Skin epidermis (tissue), 12 donors: Measurements from ENCODE around the gene EEIG1.

Experiments
- H3K27ac ChIP-seq, 21 experiments: fragments of 200-600 bp; sonication (generic) in 11 of 21; one replicate each; pipeline ENCODE4 v1.5.0; 2020; ENCODE audit warnings: mild to moderate bottlenecking in 3 of 21, inconsistent platforms in 2 of 21, moderate library complexity in 2 of 21
- H3K4me3 ChIP-seq, 7 experiments: fragments of 200-600 bp; sonication (generic) in 2 of 7; one replicate each; pipeline ENCODE4 v1.5.0; 2020; ENCODE audit warnings: inconsistent platforms in 2 of 7, mild to moderate bottlenecking in 2 of 7, moderate library complexity in 1 of 7

The EEIG1 gene

GRCh38 chr9:127963359-127964064, 17.3 kb downstream of the EEIG1 start:
- Histone ChIP-seq H3K27ac (peak overlapping the region in 18 of 21 experiments; percentile 13 to 94 (median 90)), H3K4me3 (no peak overlapping the region)

- no peak overlapping the region for H3K4me3 ChIP-seq
- peak overlapping the region in 14 of 21 experiments; percentile 13 to 93 (median 90) for H3K27ac ChIP-seq
Observed at GRCh38 chr9:127963041-127963358, 17.8 kb downstream of the EEIG1 start.

DNA sequence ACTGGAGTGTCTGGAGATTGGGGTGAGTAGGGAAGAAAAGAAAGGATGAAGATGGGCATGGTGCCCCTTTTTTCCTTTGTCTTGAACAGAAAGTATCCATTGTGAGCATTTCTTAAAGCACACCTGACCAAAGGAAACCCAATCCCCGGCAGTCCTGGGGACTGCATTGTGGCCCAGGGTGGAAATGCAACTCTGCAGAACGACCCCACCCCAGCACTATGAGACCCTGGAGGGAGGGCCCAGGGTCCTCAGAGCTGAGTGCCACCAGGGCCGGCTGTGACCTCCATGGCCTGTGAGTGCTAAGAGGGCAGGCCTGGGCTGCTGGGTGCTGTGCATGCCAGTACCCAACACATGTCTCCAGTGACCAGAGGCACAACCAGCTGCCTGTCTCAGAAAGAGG, 18.5 kb downstream of the EEIG1 start:
- Histone ChIP-seq H3K27ac (peak overlapping the region in 12 of 21 experiments; percentile 9 to 93 (median 82)), H3K4me3 (no peak overlapping the region)

GRCh38 chr9:127961613-127962155, 19.1 kb downstream of the EEIG1 start:
- Histone ChIP-seq H3K4me3 (no peak overlapping the region), H3K27ac (peak overlapping the region in 11 of 21 experiments; percentile 8 to 93 (median 80))

DNA sequence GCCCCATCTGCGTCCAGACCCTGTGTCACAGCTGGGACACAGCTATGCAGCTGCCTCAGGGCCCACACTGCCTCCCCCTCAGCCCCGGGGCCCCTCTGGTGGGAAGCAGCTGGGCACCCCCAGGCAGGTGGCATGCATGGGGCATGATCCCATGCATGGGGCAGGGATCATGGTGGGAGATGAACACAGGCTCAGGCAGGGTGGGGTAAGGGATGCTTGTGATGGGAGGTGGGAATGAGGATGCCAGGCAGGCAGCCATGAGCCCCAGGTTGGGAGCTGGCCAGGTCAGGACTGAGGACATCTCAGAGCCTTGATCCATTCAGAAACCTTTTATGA, 19.7 kb downstream of the EEIG1 start:
- Histone ChIP-seq H3K27ac (peak overlapping the region in 19 of 21 experiments; percentile 7 to 93 (median 76)), H3K4me3 (no peak overlapping the region)

DNA sequence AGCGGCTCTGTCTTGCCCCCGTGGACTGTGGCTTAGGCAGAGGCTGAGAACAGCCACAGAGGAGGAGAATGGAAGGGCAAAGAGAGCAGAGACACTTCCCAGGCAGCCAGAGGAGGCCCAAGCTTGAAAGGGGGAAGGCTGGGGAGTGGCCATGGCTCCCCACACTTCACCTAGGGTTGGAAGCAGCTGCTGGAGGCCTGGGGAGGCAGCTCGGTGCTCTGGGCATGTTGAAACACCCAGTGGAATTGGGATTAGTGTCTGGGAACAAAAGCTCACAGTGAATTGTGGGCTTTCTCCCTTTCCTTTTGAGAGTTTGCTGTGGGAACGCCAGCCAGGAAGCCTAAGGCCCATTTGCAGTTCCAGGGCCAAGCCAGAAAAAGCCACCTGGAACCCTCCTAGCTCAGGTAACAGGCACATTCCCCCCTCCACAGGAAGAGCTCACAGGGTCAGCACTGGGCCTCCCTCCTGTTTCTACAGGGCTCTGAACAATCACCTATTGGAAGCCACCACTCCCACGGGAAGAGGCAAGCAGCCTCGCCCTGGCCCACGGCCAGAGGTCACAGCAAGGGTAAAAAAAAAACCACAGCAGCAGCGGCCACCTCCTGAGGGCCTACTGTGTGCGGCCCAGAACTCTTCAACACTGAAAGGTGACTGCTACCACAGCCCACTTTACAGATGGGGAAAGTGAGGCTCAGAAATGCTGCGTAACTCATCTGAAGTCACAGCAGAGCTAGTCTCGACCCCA, 20.2 kb downstream of the EEIG1 start:
- Histone ChIP-seq H3K4me3 (no peak overlapping the region), H3K27ac (peak overlapping the region; percentile 14 to 93 (median 75))

GRCh38 chr9:127959841-127960409, 20.9 kb downstream of the EEIG1 start:
- no peak overlapping the region for H3K4me3 ChIP-seq

GRCh38 chr9:127959398-127959797, 21.4 kb downstream of the EEIG1 start:
- Histone ChIP-seq H3K4me3 (no peak overlapping the region), H3K27ac (peak overlapping the region in 10 of 21 experiments; percentile 8 to 93 (median 80))

More at GRCh38 chr9:127959841-127960409, 20.9 kb downstream of the EEIG1 start:
- H3K27ac ChIP-seq: peak overlapping the region in 20 of 21 experiments; percentile 14 to 93 (median 76)

- no peak overlapping the region for H3K4me3 ChIP-seq
- H3K27ac ChIP-seq: peak overlapping the region in 3 of 21 experiments; percentile 19 to 81 (median 32)
Observed at GRCh38 chr9:127958728-127959127, 22.1 kb downstream of the EEIG1 start.

DNA sequence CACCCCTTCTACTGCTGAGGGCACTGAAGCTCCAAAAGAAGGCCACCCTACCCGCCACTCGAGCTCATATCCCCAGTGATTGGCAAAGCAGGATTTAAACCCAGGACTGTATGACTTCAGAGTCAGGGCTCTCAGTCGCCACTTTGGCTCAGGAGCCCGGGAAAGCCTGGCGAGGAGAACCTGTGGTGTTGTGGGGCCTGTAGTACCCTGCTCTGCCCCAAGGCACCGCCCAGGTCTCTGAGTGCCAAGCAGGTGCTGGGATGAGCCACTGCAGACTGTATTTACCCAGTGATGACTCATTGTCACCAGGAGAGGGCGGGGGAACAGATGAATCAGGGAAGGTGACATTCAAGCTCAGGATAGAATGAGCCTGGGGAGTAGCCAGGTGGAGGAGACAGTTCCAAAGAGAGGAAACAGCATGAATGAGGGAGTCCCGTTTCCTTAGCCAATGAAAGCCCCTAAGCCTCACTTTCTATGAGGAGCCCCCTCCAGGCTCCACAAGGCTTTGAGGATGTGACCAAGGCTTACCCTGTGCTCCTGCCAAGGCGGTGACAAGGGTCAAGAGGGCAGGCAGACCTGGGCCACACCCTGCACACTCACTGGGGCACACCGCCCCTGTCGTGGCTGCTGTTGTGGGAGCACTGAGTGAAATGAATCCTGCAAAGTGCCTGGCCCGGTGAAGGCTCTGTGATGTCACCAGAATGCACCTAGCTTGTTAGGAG, 25.3 kb downstream of the EEIG1 start:
- Histone ChIP-seq H3K27ac (peak overlapping the region in 18 of 21 experiments; percentile 12 to 86 (median 64)), H3K4me3 (no peak overlapping the region)

DNA sequence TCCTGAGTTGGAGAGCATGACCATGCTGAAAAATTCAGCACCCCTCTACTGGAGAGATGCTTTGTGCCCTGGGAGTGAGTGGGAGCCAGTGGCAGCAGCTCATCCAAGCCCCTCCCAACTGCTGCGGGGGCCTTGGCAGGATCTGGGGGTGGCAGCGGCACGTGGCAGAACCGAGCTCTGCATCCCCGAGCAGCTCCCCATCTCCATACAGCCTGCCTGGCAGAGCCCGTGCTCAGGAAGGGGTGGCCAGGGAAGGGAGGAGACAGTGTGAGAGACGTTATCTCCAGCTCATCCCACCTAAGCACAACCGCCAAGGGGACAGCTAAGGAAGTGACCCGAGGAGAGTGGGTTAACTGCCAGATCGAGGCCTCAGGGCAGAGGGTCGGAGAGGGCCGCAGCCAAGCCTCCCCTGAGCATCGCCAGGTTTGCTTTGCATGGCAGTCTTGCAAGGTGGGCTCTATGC, 25.9 kb downstream of the EEIG1 start:
- Histone ChIP-seq H3K27ac (peak overlapping the region in 17 of 21 experiments; percentile 12 to 86 (median 62)), H3K4me3 (no peak overlapping the region)

- Histone ChIP-seq H3K27ac (peak overlapping the region in 11 of 21 experiments; percentile 1 to 86 (median 62)), H3K4me3 (no peak overlapping the region)
Observed at GRCh38 chr9:127953768-127954505, 26.9 kb downstream of the EEIG1 start.

DNA sequence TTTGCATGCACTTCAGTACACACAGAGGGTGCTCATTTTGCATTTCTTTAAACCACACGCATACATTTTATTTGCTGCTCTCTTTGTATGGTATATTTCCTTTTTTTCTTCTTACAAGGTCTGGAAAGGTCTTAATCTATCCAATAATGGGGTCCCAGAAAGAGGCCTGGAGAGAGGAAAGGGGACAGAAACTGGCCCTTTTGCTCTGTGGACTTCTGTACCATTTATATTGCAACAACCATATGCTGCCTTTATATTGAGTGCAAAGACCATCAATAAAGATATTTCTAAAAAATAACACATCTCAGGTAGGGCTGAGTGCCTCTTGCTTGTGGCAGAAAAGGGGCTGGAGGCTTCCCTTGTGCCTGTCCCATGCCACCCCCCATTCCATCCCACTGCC, 27.6 kb downstream of the EEIG1 start:
- no peak overlapping the region for H3K4me3 ChIP-seq
- peak overlapping the region in 4 of 21 experiments; percentile 21 to 86 (median 56) for H3K27ac ChIP-seq

DNA sequence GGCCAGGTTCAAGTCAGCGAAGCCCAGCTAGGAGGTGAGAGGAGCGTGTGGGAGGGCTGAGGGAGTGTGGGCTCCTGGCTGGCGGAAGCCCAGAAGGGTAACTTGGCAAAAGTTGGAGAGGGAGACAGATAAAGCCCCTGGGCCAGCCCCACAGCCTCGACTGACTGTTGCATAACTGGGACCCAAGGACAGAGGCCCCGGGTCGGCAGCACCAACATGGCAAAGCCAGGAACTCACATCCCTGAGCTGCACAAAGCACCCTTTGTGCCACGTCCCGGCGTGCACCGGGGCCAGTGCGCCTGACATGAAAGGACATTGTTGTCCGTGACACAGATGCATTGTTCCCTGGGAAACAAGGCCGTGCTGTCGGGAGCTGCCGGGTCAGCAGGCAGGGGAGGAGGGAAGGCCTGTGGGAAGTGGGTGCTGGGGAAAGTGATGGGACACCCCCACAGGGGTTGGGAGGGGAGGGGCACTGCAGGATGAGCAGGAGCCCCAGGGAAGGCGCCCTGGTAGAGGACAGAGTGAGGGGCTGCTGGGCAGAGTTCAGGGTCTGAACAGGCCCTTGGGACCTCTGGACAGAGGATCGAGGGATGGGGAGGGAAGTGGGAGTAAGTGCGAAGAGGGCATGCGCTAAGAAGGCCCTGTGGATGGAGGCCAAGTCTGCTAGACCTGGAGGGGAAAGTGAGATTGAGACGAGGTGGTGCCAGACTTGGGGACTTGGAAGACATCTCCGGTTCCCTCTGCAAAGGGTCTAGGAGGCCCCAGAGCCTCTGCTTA, 30.1 kb downstream of the EEIG1 start:
- peak overlapping the region in 10 of 21 experiments; percentile 14 to 80 (median 56) for H3K27ac ChIP-seq
- H3K4me3 ChIP-seq: no peak overlapping the region

- Histone ChIP-seq H3K27ac (peak overlapping the region in 9 of 21 experiments; percentile 14 to 80 (median 63)), H3K4me3 (no peak overlapping the region)
Observed at GRCh38 chr9:127949827-127950512, 30.8 kb downstream of the EEIG1 start.

DNA sequence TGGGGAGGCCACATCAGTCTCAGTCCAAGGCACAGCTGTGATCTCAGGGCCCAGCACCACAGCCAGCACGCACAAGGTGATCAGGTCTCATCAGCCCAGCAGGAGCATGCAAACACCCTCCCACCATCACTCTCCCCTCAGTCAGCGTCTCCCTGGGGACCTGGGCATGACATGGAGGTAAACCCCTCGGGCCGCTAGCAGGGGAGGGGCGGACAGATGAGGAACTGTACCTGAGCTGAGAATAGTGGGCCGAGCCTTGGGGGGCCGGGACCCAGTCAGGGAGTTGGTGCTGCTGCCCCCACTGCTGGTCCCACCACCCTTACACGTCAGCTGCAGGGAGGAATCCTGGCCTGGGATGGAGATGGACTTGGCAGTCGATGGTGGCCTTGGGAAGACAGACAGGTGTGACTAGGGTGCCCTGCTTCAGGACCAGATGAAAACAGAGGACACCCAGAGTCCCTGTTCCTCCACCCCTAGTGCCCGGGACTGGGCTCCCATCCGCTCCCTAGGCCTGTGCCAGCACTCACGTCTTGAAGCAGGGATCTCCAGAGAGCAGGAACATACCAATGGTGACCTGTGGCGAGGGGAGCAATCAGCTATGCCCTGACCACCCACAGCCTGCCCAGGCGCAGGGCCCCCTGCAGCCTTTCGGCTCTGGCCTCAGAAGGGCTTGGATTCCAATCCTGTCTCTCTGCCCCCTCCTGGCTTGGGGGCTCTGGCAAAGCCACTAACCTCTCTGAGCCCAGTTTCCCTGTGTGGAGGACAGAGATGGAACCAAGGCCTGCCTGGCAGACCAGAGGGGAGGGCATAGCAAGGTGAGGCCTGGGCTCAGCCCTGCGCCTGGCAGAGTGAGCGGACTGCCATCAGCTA, 32.7 kb downstream of the EEIG1 start:
- Histone ChIP-seq H3K4me3 (no peak overlapping the region), H3K27ac (peak overlapping the region in 6 of 21 experiments; percentile 1 to 60 (median 36))

DNA sequence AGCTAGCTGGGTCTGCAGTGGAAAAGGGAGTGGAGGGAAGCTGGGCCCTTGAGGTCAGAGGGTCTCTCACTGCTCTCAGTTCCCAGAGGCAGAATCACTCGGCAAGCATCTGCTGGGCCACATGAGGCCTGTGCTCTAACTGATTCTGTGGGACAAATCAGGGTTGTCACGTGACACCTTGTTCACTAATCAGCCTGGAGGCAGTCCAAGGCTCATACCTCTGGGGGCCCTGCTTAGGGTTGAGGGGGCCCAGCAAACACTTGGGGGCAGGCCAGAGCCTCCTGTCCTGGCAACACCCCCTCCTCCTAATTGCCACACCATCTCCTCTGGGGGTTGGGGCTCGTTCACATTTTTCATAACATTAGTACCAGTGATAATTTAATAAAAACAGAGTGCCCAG, 34.1 kb downstream of the EEIG1 start:
- peak overlapping the region in 5 of 21 experiments; percentile 32 to 61 (median 43) for H3K27ac ChIP-seq

More for the DNA sequence above, 34.1 kb downstream of the EEIG1 start:
- no peak overlapping the region for H3K4me3 ChIP-seq
